Inferior parietal cortex (tissue), 1 donor: ENCODE data around the gene TBC1D1.

Experiments used
- DNase-seq: peaks from one replicate; pipeline ENCODE4 v3.0.0-alpha.2; 2016; ENCODE audit errors: extremely low spot score

TBC1D1 gene

DNA sequence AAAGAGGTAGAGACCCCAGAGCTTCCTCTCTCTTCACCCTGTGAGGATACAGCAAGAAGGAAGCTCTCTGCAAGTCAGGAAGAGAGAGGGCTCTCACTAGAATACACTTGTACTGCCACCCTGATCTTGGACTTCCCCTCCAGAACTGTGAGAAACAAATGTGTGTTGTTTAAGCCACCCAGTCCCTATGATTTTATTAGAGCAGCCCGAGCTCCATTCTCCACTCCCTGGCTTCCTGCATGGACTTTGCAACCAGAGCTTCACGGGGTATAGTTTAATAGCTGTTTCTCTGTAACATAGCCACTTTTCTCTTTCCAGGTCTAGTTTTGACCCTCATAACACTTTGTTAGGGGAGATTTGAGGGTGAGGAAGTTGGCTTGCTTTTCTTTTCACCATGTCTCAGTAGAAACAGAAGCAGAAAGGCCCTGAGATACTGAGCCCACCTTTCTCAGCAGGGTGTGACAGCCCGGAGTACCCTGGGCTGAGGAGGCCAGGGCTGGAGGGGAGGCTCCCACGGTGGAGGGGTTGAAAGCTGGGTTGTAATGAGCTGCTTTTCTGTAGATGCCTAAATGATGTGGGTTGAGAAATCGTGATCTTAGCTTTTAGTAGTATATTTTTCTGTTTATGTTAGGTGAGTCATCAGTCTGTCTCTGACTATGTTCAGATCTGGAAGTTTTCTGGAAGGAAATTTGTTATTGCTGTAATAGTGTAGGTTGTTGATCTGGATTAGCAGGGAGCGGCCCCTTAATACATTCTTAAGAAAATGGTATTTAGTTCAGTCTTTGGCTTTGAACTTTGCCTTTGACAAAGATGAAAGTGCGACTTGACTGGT lies 187.9 kb downstream of the TBC1D1 start:
- DNase-seq, result no peak

DNA sequence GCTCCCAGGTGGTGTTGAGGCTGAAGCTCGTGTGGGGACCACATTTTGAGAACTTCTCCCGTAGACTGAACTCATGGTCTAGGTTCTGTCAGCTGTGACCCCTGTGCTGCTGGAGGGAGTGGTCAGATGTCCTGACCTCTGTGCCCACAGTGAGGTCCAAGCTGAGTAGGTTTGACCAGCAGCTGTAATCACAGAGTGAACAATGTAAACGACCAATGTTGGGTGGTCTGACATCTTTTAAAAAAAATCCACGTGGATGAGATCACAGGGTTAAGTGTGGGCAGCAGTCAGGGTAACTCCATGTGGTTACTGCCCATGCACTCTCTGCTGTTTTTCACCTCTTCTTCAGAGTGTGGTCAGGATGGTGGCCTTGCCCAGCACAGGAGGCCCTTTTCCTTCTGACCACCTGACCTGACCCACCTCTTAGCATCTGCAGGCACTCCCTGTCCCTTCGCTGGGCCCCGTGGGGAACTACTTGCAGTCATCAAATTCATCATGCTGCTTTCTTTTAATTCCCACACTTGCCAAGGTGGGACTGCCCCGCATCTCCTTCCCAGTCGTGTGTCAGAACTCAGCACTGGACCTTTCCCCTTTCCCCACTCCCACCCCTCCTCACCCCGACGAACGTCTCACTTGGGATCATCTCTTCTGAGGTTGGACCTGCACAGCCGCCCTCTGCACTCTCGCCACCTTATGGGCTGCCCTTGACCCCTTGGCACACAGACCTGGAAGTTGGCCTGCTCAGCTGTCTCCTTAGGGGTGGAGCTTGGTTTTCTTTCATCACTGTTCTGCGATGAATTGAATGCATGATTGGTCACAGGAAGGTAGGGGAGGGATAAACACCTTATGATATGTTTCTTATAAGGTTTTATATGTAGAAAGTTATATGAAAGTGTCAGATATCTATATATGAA lies 189.4 kb downstream of the TBC1D1 start:
- DNase-seq, result no peak

GRCh38 chr4:38082021-38082420 lies 191.1 kb downstream of the TBC1D1 start:
- no peak for DNase-seq

- DNase-seq, result no peak
Measured at GRCh38 chr4:38082424-38083385, 191.8 kb downstream of the TBC1D1 start.

DNA sequence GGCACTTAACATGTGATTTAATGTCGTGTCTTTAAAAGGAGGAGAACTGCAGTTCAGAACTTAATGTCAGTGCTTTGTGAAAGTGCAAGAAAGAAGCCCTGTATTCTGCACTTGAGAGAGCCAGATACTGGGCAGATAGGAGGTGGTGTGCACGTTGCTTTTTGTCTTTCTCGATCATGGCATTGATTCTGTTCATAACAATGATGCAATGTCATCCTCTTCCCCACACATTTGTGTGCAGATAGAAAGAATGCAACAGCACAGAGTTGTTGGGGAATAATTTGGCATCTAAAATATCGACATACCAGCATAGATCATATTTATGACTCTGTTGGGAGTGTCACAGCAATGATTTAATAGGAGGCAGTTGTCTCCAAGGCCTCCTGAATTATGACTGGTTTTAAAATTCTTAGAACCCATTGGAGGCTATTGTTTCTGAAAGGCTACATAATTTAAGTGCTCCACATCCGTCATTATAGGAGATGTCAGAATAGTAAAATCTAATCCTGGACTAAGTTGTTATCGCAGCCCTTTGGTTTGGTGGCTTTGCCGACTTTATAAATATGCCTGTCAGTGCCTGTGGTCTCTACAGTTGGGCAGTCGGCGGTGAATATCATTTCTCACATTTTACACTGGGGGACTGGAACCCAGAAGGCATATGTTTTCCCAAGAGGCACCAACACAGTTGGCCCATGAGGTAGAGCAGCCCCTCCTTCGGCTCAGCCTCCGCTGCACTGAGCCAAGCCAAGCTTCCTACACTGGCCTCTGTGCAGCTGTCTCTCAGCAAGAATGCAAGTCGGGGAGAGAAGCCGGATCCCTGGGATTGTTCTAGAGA lies 194.2 kb downstream of the TBC1D1 start:
- DNase-seq, result no peak

- DNase-seq, result no peak
Measured at GRCh38 chr4:38085751-38086150, 194.9 kb downstream of the TBC1D1 start.

DNA sequence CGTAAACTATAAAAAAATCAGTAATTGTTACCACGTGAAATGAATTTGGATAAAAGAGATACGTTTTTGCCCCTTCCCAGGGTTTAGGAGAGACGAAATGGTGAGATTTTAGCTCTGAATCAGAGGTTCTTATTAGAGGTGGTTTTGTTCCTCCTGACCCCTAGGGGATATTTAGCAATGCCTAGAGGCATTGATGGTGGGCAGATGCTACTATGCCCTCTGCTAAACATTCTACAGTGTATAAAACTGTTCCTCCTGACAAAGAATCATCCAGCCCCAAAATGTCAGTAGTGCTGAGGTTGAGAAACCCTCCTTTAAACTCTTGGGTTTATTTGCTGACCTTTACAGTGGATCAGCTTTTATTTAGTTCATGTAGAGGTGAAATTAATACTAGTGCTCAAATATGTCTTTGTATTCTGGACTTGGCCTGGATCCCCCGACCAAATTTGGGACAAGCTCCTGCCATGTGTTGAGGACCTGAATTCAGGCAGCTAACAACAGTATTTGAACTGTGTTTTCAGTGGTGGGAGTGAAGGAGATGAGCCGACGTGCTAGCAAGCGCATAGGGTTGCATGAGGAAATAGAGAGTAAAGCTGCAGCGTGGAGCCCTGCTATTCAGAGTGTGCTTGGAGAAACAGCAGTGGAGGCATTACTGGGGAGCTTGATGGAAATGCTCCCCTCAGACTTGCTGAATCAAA lies 195.4 kb downstream of the TBC1D1 start:
- no peak for DNase-seq

DNA sequence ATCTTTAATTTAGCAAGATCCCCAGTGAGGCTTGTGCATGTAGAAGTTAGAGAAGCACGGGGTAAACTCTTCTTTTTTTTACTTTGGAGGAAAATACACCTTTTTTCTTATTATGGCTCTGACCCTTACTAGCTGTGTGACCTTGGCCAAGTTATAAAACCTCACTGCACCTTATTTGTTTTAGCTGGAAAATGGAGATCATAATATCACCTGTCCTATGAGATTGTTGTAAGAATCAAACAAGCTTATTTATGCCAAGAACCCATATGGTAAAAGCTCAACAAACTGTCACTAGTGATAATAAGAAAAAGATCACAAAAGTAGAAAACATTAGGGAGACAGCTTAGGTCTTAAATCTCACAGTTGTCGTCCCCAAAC lies 196.0 kb downstream of the TBC1D1 start:
- DNase-seq, result no peak

- no peak for DNase-seq
Measured at GRCh38 chr4:38088321-38088720, 197.4 kb downstream of the TBC1D1 start.

- DNase-seq, result no peak
Measured at GRCh38 chr4:38089961-38090360, 199.1 kb downstream of the TBC1D1 start.

DNA sequence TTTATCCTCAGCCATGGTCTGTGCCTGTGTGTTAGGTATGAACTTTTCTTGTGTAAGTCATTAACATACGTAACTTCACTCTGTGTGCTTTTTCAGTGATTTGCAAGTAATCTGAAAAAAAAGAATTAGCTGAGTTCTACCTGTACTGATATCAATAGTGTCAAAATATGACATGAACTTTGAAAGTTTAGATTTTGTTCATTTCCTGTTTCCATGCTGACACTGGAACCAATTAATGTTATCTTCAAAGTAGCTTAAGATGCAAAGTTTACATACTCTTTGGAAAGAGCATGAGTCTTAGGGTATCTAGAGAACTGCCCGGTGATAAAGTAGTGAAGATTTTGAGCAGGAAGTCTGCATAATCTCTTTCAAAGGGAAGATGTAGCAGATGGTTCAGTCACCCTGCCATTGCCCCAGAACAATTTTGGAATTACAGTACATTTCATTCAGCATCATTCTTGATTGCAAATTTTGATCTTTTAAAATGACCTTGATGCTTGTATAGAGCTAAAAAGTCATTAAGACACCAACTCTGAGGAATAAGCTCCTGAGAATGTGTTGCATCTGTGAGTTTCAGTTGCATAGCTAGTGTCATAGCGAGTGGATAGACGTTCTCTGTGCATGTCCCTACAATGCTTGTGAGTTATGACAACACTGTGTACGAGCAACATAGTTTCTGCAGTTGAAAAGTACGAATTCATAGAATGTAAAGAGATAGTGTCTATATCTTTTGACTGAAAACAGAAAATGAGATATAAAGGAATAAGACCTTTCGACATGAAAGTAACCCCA lies 199.8 kb downstream of the TBC1D1 start:
- no peak for DNase-seq

DNA sequence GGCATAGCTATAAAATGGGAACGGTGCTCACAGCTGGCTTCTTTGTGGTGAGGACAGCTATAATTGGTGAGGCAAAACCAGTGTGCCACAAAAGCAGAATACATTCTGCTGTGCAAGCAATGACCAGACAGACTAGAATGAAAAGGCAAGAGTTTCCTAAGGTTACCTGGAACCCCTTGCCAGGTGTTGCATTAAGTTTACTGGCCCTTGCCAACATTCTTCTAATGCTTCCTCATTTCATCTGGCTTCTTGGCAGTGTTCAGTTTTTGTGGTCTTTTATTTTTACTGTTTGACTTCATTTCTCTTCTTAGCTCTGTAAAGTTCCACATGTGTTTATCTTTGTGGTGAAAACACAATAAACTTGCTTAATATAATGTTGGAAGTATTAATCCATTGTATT lies 200.8 kb downstream of the TBC1D1 start:
- DNase-seq, result no peak

GRCh38 chr4:38092701-38093100 lies 201.8 kb downstream of the TBC1D1 start:
- no peak for DNase-seq

DNA sequence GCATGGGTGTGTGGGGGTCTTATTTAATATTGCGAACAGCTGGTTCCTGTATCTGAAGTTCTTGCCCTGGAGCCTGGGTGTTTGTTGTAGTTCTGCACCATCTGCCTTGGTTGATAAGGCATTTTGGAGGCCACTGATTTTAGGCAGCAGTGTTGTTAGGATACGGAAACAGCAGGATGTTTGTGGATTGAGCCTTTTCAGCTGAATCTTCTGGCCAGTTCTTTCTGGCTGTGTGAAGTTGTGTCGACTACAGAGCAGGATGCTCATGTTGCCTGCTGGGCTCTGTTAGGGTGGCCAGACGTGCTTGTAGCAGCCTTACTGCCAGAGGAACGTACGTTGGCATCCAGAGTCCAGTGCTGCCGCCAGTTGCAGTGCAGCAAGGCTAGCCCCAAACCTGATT lies 203.5 kb downstream of the TBC1D1 start:
- no peak for DNase-seq

- DNase-seq, result no peak
Measured at GRCh38 chr4:38095691-38096090, 204.8 kb downstream of the TBC1D1 start.

DNA sequence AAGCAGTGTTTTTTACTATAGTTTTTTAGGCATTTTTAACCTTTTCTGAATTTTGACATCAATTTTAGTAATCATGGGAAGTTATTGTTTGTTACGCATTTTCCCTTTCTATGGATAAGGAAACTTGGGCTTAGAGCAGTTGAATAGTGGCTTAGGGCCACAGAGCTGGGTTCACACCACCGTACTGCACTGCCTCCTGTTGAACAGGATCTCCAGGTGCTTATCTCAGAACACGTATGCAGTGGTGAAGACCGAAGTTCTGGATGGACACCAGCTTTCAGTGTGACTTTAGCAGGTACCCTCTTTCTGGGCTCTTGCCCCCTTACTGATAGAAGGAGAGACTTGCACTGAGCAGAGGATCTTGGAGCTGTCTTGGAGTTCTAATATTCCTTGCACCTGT lies 206.9 kb downstream of the TBC1D1 start:
- DNase-seq, result no peak

DNA sequence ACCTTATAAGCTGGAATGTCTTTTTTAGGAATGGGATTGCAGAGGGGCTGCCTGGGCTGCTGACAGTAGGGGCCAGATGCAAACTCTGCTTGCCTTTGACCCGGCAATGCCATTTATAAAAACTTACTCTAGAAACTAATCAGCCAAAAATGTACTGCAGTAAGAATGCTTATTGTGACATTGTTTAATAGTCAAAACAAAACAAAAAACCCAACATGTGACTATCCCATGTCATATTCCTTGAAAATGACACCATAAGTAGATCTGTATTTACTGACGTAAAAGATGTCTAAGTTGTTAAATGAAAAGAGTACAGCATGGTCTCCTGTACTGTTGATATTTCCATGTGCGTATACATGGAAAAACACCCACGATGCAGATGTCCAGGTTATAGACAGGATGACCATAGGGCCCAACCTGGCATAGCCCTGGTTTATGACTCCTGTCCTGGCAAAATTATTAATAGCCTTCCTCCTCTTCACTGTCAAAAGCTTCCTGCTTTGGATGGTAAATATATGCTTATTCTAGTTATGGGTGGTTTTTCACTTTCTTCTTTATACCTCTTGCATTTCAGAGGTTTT lies 208.2 kb downstream of the TBC1D1 start:
- DNase-seq, result no peak

DNA sequence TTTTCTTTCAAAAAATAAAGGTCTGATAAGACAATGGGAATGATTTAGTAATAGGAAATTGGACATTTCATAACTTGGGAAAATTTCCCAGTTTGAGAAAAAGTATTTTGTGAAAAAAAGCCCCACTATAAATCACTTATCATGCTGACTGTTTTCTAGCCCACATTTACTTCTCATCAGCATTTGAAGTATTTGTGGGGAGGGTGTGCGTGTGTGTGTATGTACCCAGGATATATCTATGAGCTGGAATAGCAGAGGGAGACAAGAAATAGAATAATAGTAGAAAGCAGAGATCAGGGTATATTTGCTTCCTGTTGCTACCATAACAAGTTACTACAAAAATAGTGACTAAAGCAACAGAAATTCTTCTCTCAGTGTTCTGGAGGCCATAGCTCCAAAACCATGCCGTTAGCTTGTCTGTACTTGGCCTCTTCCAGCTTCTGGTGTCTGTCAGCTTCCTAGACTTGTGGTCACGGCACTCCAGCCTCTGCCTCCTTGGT lies 209.1 kb downstream of the TBC1D1 start:
- no peak for DNase-seq
